Jurkat, Clone E6-1 (cell line): ENCODE measurements around the gene CREB5.

Source experiments
- DNase-seq: peaks from one replicate; pipeline ENCODE4 v3.0.0-alpha.2; 2011; ENCODE audit warnings: low read depth, low spot score
- H3K4me3 ChIP-seq: 2 replicates; pipeline ENCODE4 v1.5.1; 2011; ENCODE audit warnings: mild to moderate bottlenecking, low read length, control low read depth, moderate library complexity

CREB5 gene

DNA sequence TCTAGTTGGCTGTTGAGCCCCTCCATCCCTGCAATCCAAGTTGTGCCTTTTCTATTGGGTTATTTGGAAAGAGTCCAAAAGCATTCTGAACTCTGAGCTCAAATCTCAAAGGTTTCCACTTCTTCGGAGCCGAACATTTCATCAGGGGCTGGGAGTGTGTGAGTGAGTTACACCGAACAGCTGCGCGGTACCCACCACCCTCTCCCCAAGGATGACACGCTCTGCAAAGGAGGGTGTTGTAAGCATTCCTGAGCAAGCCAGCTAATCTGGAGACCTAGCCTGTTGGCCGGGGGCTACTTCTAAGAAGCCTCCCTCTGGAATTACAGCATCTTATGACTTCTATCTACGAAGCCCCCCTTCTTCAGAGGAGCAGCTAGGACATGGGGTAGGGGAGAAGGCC, 270.5 kb downstream of the CREB5 start:
- no peak overlapping the region for H3K4me3 ChIP-seq
- no peak for DNase-seq

DNA sequence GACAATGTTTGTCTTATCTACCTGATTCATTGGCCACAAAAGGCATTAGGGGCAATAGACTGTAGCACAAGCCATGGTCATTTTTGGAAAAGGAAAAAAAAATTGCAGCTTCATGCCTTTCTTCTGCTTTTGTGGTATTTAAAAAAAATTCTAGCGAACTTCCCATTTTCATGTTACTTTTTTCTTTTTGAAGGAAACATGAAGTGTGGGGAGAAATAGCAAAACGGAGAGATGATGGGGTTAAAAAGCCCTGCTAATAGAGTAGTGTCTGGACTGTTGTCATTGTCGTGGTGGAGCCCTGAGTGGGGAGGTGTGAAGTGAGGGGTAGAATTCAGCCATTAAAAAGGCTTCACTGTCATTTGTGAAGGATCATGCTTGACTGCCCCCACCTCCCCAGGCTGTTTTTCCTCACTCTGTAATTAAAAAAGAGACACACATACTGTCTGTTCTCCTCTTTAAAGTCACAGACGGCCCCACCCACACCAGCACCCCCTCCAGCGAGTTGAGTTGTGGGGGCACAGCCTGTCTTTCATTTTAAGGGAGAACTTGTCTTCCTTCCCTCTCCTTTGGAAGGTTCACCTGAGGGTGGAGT, 272.4 kb downstream of the CREB5 start:
- DNase-seq: no peak
- no peak overlapping the region for H3K4me3 ChIP-seq

DNA sequence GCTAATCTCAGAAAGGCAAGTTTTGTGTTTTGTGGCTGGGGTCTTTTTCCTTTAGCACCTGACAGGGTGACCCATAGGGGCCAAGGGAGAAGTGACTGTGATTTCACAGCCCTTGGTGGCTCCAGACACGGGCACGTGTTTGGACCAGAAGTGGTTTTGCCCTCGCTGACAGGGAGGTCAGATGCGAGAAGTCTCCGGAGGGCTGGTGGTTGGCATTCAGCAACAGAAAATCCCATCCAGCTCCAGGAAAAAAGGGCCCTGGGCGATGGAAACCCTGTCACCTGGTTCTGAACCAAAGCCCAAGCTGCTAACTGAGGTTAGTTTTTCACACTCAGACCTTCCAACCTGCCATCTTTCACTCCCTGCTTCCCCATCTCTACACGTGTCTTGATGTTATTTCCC, 272.9 kb downstream of the CREB5 start:
- no peak for DNase-seq

DNA sequence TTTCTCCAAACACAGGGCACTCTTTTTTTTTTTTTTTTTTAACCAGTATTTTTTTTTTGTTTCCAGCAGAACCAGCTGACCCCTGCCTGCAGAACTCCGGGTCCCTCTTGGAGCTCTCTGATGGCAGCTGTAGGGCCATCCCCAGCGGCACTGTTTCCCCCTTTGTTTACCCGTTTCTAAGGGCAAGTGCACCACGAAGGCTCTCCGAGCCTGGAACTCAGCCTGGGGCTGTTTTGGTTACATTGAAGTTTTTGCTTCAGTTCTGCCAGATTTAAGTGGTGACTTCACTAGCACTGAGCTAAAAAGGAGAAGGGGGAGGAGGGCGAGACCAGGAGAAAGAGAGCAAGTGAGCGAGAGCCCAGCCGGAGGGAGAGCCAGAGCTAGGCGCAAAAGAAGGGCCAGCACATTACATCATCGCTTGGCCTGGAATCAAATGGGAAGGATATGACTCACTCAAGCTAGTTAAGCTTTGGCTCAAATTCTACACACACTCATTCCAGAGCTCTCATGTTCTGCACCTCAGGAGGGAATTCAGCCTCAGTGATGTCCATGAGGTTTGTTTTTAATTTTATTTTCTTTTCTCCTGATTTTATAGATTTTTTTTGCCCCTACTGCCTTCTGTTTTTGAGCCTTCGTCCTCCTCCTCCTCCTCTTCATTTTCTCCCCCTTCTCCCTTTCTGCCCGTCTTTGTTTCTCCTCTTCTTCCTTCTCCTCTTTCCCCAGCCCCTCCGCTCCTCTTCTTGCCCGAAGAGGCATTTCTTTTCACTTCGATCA, 273.5 kb downstream of the CREB5 start:
- no peak for DNase-seq
- H3K4me3 ChIP-seq: no peak overlapping the region

More for the DNA sequence above, 272.9 kb downstream of the CREB5 start:
- H3K4me3 ChIP-seq: no peak overlapping the region

DNA sequence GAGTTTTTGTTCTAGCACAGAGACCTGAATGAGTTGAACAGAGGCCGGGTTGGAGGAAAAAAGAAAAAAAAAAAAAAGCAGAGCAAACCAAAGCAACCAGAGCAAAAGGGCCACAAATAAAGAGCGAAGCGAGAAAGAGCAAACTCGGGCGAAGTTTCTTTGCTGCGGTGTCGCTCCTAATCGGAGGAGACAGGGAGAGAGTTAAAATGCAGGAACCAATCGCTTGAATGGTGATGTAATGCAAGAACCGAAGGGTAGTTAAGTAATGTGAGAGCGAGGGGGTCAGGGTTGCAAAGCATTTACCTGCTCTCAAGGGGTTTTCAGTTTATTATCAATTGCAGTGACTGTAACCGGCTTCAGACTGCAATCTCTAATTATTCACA, 274.1 kb downstream of the CREB5 start:
- H3K4me3 ChIP-seq: no peak overlapping the region
- no peak for DNase-seq

DNA sequence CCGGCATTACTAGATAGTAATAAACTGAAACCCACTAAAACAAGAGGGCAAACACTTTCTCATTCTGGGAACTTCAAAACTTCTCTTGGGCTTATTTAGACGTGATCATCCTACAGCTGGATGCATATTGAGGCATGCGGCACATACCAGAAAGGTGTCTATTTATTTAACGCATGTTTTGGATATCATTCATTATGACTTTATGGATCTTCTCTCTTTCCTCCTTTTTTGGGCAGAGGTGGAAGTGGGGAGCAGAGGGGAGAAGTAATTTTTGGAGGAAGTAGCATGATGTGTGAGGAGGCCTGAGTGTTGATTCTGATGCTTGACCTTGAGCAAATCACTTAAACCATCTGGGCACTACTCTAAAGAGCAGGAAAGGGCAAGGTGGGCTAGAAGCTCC, 275.2 kb downstream of the CREB5 start:
- no peak overlapping the region for H3K4me3 ChIP-seq
- no peak for DNase-seq

DNA sequence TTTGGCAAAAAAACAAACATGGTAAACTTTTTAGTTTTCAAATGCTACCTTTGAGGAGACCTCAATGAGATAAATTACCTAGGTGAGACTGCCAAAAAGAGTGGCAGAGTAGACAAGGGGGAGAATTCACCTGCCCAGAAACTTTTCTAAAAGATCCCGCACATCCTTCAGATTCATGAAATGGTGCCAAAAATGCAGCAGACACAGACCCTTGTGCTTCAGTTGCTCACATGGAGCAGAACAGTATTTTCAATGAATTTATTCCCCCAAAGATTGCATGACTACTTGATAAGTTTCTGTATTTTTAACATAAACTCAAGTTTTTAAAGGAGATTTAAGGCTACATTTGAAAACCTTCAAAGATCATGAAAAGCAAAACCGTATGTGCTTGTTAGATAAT, 275.9 kb downstream of the CREB5 start:
- no peak for DNase-seq
- H3K4me3 ChIP-seq: no peak overlapping the region

DNA sequence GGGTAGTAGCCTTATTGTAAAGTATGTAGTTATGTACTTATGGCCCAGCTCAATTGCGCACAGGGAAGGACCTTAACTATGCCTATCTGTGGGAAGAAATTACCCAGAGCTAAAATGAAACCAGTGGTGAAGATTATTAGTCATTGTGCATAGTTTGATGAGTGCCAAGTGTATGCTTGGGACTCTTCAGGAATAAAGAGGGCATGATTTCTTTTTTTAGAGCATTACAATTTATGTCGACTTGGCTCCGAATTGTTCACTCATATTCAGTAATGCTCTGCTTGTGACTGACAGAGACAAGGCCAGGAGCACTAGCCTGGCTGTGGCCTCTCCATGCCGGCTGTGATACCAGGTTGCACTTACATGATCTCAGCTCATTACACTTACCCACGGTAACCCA, 276.3 kb downstream of the CREB5 start:
- DNase-seq: no peak
- no peak overlapping the region for H3K4me3 ChIP-seq

DNA sequence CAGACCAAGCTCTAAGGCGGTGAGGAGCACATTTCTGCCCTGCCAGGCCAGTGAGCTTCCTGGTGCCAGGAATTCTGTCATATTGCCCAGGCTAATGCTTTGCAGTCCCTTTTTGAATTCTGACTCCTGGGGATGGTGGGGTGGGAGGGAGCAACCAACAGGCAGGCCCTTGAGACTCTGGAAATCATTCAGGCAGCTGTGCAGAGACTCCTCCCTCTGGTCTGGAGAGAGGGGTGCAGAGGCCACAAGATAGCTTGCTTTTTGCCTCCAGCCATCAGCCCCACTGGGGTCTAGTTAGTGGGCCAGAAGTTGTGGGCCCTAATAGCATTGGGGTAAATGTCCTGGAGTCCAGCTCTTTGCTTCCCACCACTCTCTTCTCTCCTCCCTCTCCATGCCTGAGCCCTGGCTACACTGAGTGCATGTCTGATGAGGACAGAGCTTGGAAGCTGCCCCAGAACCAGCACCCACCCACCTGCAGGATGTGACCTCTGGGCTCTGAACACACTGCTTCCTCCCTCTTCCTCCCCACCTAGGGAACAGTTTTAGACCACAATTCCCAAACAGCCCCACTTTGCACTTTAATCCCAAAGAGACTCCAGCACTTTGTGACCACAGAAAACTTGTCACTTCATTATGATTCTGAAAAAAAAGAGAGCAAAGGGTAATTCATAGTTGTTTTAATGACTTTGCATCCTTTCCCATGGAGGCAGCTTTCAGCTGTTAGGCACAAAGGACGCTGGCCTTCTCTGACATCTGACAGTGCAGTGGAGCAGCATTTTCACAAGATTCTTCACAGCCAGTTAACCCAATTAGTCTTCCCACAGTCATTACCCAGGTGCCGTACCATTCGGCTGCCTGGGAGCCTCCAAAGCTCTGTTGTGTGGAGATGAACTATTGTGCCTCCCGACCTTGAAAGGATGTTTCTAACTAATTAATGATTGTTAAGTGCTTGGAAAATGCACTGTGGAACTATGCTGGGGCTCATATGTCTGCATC, 283.3 kb downstream of the CREB5 start:
- DNase-seq: no peak
- H3K4me3 ChIP-seq: no peak overlapping the region

DNA sequence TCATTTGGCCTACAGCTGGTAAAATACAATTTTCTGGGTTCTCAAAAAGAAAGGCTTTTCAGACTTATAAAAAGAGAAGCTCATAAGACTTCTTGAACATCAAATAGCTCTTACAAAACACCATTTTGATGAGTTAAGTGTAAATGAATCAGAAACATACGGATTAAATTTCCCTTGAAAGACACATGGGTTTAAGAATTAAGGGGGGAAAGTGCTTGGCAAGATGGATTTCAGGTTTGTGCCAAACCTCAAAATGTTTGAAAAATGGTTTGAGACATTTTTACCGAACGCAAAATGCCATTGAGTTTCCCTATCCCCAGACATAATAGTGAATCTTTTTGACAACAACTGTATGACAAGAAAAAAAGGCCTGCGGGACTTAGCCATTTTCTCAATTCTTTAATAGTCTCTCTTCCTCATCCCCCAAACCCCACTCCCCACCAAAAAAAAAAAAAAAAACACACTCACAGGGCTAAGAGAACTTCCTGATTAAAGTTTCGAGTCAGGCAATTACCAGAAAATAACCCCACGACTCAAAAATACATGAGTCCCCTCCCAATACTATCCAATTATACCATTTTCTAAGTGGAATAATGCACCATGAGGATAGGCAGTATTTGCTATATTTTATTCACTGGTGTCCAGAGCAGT, 285.7 kb downstream of the CREB5 start:
- DNase-seq: no peak
- no peak overlapping the region for H3K4me3 ChIP-seq

DNA sequence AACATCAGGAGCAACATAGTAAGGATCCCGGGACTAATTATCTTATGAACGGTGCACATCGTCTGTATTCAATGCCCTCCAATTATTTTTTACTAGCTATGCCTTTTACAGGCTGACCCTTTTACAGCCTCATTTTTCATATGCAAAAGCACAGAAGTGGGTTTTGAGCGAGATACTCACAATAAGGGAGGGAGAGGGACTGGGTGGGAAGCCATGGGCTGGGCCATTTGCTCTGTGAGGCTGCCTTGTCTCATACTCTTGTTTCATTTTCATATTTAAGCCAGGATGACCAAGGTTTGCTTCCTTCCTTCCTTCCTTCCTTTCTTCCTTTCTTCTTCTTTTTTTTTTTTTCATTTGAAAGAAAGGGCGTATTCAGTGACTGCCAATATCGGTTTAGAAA, 286.5 kb downstream of the CREB5 start:
- H3K4me3 ChIP-seq: no peak overlapping the region
- DNase-seq: no peak

DNA sequence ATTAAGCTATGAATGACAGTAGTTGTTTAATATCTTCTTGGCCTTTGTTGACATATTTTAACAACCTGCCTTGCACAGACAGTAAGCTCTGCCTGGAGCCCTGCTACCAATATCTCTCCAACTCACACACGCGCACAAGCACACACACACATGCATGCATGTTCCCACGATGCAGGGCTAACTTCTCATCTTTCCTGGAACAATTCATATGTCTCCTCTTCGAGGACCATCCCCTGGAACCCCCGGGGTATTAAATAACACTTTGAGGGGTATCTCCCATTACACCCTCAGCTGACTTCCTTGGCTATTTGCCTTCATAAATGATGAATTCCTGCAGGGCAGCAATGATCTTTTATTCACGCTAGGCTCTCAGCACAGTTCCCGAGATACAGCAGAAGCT, 287.8 kb downstream of the CREB5 start:
- H3K4me3 ChIP-seq: no peak overlapping the region
- no peak for DNase-seq

DNA sequence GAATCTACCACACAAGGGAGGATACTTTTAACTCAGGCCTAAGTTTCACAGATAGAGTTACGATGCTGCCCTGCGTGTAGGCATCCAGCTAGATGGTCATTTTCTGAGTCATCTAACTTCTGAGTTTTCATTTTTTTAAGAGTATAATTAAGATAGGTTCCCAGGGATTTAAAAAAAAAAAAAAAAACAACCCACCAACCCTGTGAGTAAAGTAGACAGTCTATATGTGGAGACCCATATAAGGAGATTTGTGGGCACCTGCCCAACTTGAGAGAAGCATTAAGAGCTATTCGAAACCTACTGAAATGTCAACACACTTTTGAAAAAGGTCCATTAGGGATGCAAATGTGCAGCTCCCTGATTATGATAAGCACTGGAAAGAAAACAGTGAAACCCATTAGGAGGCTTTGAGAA, 288.5 kb downstream of the CREB5 start:
- no peak overlapping the region for H3K4me3 ChIP-seq
- no peak for DNase-seq

DNA sequence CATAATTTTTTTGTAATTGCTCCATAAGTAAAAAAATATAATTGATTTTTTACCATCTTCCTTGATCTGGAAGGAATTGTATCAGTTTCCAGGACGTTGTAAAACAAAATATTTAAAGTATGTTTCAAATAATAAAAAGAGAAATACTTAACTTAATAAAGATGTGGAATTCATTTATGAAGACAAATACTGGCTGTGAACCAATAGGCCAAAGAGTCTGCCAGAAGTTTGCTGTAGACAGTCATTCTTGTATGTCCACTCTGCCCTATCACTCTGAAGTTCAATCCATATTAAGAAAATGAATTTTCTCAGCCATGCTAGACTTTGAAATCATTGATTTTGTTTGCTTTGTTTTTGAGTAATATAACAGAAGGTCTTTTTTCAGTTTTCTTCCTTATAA, 289.4 kb downstream of the CREB5 start:
- H3K4me3 ChIP-seq: no peak overlapping the region
- DNase-seq: no peak

DNA sequence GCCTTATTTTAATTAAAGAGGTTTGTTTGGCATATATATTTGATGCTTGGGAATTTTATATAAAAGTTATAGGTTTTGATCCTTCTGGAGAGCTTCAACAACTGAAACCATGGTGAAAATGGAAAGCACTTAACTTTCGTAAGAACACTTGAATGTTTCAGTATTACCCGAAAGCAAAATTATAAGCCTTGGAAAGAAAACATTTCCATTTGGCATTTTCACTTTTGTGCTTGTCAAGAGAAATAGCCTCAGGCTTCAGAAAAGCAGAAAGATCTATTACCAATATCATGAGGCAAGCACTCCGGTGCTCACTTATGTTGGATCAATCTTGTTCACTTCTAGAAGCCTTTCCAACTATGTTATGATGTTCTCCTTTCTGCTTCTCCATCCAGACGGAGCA, 289.9 kb downstream of the CREB5 start:
- no peak overlapping the region for H3K4me3 ChIP-seq
- no peak for DNase-seq

DNA sequence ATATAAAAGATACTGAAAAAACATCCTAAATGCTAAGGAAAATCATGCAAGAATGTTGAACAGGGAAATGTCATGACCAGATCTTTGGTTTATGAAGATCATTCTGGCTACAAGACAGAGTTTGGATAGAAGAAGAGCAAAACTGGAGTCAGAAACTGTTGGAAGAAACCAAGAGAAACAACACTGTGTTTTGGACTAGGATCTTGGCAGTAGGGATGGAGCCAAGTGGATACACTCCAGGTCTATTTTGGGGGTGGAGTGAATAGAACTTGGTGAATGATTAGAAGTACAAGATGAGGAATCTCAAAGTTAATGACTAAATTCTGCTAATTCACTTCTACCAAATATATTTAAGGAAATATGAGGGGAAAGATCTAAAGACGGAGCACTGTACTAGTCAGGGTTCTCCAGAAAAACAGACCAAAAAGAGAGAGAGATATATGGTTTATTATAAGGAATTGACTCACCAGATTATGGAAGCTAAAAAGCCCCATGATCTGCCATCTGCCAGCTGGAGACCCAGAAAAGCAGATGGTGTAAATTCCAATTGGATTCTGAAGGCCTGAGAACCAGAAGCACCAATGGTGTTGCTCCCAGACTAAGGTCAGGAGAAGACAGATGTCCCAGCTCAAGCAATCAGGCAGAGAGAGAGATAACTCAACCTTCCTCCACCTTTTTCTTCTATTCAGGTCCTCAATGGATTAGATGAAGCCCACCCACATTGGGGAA, 290.9 kb downstream of the CREB5 start:
- H3K4me3 ChIP-seq: no peak overlapping the region
- DNase-seq: no peak

DNA sequence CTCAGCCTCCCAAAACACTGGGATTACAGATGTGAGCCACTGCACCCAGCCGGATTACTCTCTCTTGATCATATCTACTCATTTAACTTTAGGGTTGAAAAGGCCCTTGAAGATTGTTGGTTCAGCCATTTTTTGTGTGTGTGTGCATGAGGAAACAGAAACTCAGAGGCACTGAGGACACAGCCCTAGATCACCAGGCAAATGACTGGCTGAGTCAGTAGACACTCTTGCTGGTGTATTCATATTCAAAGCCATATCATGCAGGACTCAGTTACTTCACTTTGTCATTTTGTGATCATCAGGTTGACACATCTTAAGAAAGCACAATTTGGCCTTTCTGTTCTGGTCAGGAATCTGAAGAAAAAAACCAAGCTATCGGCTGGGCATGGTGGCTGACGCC, 292.4 kb downstream of the CREB5 start:
- H3K4me3 ChIP-seq: no peak overlapping the region
- no peak for DNase-seq

DNA sequence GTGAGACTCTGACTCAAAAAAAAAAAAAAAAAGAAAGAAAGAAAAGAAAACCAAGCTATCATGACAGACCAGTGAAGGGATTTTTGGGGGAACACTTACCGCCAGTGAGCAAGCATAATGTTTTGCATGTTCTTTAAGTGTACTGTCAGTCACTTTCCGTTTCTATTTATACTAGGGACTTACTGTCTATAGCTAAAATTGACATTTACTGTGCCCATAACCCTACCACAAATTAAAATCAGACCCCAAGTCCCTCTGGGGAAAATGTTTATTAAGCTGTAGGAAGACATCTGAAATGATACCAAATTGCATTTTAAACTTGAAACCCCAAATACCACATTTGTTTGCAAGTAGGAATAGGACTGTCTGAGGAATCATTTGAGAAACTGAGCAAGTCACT, 293.0 kb downstream of the CREB5 start:
- no peak overlapping the region for H3K4me3 ChIP-seq
- no peak for DNase-seq

DNA sequence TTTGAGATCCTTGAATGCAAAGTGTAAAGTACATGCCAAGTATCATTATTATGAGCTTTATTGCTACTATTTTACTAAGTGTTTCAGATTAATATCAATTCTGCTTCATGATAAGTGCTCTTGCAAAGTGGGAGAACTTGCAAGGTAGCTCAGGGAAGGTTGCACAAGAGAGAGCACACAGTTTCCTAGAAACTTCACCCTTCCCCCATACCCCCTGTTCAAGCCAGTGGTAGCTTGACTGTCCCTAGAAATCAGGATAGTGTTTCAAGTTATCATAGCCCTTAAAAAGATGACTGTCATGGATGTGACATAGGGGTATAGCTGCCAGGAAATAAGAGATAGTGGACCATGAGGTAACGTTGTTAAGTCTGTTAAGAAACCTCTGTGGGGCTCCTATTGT, 294.3 kb downstream of the CREB5 start:
- H3K4me3 ChIP-seq: no peak overlapping the region
- no peak for DNase-seq
